HEK293T (cell line): ENCODE measurements around the gene ZMAT5.
"Not testable (repeated sequence)": the region's sequence is repeated elsewhere in the genome, so short reads cannot be mapped to it uniquely, and the experiment has no call there.

Source experiments
- FOXA1 ChIP-seq: fragments of 450-650 bp; IDR thresholded peaks from 2 replicates; pipeline ENCODE4 v1.6.1; 2016; ENCODE audit warnings: mild to moderate bottlenecking
- FOXK2 ChIP-seq: fragments of 450-650 bp; IDR thresholded peaks from 2 replicates; pipeline ENCODE4 v1.6.1; 2016; ENCODE audit warnings: mild to moderate bottlenecking
- FOXM1 ChIP-seq: fragments of 450-650 bp; IDR thresholded peaks from 2 replicates; pipeline ENCODE4 v1.6.1; 2017; ENCODE audit warnings: mild to moderate bottlenecking, borderline replicate concordance
- PKNOX1 ChIP-seq: fragments of 450-650 bp; IDR thresholded peaks from 2 replicates; pipeline ENCODE4 v1.6.1; 2016
- TARDBP ChIP-seq: fragments of 450-650 bp; IDR thresholded peaks from 2 replicates; pipeline ENCODE4 v1.6.1; 2016

- not testable (repeated sequence) for TF ChIP-seq TARDBP, FOXM1, PKNOX1, FOXA1, FOXK2
These were observed 12.0 kb downstream of the ZMAT5 start for GRCh38 chr22:29754658-29755395.
